Endothelial cell of umbilical vein (primary cell): ENCODE data around the gene TM9SF1.

Source experiments
- EZH2 ChIP-seq: IDR thresholded peaks from 2 replicates; pipeline ENCODE4 v1.6.1; 2012; ENCODE audit warnings: borderline replicate concordance, low read depth, mild to moderate bottlenecking, moderate library complexity, low read length, inconsistent platforms; ENCODE audit not compliant: severe bottlenecking
- FOS ChIP-seq: IDR thresholded peaks from 2 replicates; pipeline ENCODE4 v1.6.1; 2011; ENCODE audit warnings: mild to moderate bottlenecking, low read length, moderate library complexity, borderline replicate concordance; ENCODE audit not compliant: insufficient read depth
- JUN ChIP-seq: IDR thresholded peaks from 2 replicates; pipeline ENCODE4 v1.6.1; 2011; ENCODE audit warnings: borderline replicate concordance, low read depth; ENCODE audit not compliant: insufficient read length, insufficient read depth
- MYC ChIP-seq: IDR thresholded peaks from one replicate; pipeline ENCODE4 v1.6.1; 2011; ENCODE audit warnings: mild to moderate bottlenecking, low read depth, low read length
- POLR2A ChIP-seq: IDR thresholded peaks from 2 replicates; pipeline ENCODE4 v1.6.1; 2012; ENCODE audit warnings: low read depth, mild to moderate bottlenecking, control low read depth, low read length
- POLR2AphosphoS5 ChIP-seq: IDR thresholded peaks from 2 replicates; pipeline ENCODE4 v1.6.1; 2012; ENCODE audit warnings: low read depth, mild to moderate bottlenecking, control low read depth, low read length, moderate library complexity; ENCODE audit not compliant: insufficient read depth
- TF ChIP-seq, protein P1 (sequence below), 2 donors: IDR thresholded peaks; 1 replicate in 1 of 2; 2 replicates in 1 of 2; pipeline ENCODE4 v1.5.1; 2011; ENCODE audit warnings: low read length in 2 of 2, mild to moderate bottlenecking in 2 of 2, moderate library complexity in 2 of 2, control low read depth in 1 of 2, inconsistent platforms in 1 of 2, low read depth in 1 of 2; ENCODE audit not compliant: insufficient read depth in 1 of 2; ENCODE audit errors: extremely low read depth in 1 of 2
- TF ChIP-seq, protein P2 (sequence below): IDR thresholded peaks from 2 replicates; pipeline ENCODE4 v1.6.1; 2011; ENCODE audit not compliant: insufficient read depth, insufficient read length

DNA sequence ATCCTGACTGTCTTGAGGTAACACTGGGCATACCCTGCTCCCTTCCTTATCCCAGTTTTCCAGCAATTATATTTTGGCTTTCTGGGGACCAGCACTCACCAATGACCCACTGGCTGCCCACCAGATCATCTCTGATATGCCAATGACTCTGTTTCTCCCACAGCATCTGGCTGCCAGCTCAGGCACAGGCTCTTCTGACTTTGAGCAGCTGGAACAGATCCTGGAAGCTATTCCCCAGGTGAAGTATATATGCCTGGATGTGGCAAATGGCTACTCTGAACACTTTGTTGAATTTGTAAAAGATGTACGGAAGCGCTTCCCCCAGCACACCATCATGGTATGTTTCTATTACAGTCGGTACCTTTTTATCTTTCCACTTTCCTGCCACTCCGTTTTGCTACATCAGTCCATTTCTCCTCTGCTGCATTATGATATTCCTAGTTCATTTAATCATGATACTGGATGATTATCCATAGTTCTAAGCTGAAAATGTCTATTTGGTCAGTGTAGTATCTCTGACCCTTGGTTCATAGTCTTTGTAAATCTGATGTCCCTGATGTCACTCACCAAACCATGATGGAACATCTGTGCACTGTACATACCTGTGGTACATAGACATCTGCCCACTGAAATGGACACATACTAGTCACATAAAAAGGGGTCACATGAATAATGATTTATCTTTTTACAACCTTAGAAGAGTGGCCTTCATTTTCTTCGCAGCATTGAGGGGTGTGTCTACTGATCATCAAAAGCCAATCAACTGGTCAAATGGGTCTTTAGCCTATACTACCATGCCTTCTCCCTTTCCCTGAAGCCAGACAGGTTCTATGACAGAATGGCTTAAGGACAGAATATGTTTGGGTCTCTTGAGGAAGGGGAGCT lies 40.8 kb upstream of the TM9SF1 start:
- TF ChIP-seq, protein P1, sequence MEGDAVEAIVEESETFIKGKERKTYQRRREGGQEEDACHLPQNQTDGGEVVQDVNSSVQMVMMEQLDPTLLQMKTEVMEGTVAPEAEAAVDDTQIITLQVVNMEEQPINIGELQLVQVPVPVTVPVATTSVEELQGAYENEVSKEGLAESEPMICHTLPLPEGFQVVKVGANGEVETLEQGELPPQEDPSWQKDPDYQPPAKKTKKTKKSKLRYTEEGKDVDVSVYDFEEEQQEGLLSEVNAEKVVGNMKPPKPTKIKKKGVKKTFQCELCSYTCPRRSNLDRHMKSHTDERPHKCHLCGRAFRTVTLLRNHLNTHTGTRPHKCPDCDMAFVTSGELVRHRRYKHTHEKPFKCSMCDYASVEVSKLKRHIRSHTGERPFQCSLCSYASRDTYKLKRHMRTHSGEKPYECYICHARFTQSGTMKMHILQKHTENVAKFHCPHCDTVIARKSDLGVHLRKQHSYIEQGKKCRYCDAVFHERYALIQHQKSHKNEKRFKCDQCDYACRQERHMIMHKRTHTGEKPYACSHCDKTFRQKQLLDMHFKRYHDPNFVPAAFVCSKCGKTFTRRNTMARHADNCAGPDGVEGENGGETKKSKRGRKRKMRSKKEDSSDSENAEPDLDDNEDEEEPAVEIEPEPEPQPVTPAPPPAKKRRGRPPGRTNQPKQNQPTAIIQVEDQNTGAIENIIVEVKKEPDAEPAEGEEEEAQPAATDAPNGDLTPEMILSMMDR (IDR thresholded peaks at IDR 0.05; ENCODE audit: extremely low read depth in 1 of 2, insufficient read depth in 1 of 2, low read depth in 1 of 2, low read length in 2 of 2): no peak
- TF ChIP-seq POLR2A (no peak), POLR2AphosphoS5 (no peak), EZH2 (no peak), FOS (no peak), JUN (no peak), MYC (no peak)
- TF ChIP-seq, protein P2, sequence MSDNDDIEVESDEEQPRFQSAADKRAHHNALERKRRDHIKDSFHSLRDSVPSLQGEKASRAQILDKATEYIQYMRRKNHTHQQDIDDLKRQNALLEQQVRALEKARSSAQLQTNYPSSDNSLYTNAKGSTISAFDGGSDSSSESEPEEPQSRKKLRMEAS: no peak
